ENCODE results near the gene SOX12.

The SOX12 gene

DNA sequence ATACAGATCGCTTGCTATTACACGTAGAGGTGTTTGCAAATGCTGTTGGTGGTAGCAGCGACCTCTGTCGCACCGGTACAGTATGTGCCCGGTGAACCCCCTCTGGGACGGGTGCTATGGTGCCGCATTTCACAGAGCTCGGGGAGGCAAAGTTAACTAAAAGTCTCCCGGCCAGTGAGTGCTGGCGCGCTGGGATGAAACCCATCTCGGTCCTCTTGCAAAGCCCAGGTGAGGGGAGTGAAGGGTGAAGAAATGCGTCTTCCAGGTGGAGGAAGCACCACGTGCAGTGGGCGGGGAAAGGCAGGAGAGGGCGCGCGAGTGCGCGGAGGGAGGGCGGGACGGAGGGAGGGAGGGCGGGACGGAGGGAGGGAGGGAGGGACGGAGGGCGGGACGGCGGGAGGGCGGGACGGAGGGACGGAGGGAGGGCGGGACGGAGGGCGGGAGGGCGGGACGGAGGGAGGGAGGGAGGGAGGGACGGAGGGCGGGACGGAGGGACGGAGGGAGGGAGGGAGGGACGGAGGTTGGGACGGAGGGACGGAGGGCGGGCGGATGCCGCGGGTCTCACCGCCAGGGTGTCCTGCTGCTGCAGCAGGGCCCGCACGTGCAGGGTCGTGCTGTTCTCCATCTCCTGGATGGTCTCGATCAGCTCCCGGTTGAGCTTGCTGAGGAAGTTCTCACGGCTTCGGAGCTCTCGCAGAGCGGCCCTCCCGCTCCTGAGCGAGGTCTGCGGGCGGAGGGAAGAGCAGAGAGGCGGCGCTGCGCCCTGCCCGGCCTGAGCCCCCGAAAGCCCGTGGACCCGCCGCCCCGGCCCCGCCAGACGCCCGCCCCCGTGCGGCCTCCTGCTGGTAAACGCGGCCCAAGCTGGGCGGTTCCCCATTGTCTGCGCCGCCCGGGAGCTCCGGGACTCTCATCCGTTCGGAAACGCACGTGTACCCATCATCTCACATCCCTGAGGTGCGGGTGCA, 46.5 kb upstream of the SOX12 start:
- no peak overlapping the region for H3K4me3 ChIP-seq (ENCODE audit: low read depth, low read length)
- H3K27ac ChIP-seq: no peak overlapping the region
- H3K27me3 ChIP-seq (ENCODE audit: insufficient read depth, low read depth, severe bottlenecking): no peaks in the 10 kb centered on the region
- H3K9me3 ChIP-seq (ENCODE audit: severe bottlenecking): no peaks in the 10 kb centered on the region
- no peak for DNase-seq
- H3K36me3 ChIP-seq: peaks cover 63% of the 10 kb centered on the region
- TF ChIP-seq, protein P1, sequence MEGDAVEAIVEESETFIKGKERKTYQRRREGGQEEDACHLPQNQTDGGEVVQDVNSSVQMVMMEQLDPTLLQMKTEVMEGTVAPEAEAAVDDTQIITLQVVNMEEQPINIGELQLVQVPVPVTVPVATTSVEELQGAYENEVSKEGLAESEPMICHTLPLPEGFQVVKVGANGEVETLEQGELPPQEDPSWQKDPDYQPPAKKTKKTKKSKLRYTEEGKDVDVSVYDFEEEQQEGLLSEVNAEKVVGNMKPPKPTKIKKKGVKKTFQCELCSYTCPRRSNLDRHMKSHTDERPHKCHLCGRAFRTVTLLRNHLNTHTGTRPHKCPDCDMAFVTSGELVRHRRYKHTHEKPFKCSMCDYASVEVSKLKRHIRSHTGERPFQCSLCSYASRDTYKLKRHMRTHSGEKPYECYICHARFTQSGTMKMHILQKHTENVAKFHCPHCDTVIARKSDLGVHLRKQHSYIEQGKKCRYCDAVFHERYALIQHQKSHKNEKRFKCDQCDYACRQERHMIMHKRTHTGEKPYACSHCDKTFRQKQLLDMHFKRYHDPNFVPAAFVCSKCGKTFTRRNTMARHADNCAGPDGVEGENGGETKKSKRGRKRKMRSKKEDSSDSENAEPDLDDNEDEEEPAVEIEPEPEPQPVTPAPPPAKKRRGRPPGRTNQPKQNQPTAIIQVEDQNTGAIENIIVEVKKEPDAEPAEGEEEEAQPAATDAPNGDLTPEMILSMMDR (IDR thresholded peaks at IDR 0.05; ENCODE audit: low read depth, low read length): no peak

DNA sequence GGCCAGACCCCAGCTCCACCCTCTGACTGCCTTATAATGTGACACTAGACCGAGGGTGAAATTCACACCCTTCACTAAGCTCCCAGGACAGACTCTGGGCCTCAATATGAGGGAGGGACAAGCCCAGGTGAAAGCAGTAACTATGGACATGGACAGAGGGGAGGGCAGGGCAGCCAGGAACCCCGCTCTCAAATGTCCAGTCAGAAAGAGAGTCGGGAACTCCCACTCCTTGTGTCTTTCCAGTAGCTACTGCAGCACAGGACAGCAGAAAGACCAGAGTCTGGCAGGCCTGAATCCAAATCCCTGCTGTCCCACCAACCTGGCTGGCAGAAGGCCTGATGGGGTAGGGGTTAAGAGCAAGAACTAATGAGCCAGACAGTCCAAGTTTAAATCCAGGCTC, 41.2 kb upstream of the SOX12 start:
- Histone ChIP-seq H3K27ac (no peak overlapping the region), H3K9me3 (ENCODE audit: severe bottlenecking) (no peaks in the 10 kb centered on the region), H3K27me3 (ENCODE audit: insufficient read depth, low read depth, severe bottlenecking) (no peaks in the 10 kb centered on the region), H3K36me3 (peaks cover 42% of the 10 kb centered on the region), H3K4me3 (ENCODE audit: low read depth, low read length) (no peak overlapping the region)
- DNase-seq: no peak
- TF ChIP-seq, protein P1 (IDR thresholded peaks at IDR 0.05; ENCODE audit: low read depth, low read length): no peak

- TF ChIP-seq, protein P1 (IDR thresholded peaks at IDR 0.05; ENCODE audit: low read depth, low read length): no peak
Observed at GRCh38 chr20:286508-286907, 38.8 kb upstream of the SOX12 start.

GRCh38 chr20:288956-289692, 36.2 kb upstream of the SOX12 start:
- Histone ChIP-seq H3K27ac (no peak overlapping the region), H3K4me3 (ENCODE audit: low read depth, low read length) (no peak overlapping the region; the same call in 1 of the 2 replicates), H3K36me3 (peaks cover 15% of the 10 kb centered on the region), H3K9me3 (ENCODE audit: severe bottlenecking) (no peaks in the 10 kb centered on the region), H3K27me3 (ENCODE audit: insufficient read depth, low read depth, severe bottlenecking) (no peaks in the 10 kb centered on the region)
- no peak for DNase-seq
- TF ChIP-seq, protein P1 (IDR thresholded peaks at IDR 0.05; ENCODE audit: low read depth, low read length): no peak

More at GRCh38 chr20:286508-286907, 38.8 kb upstream of the SOX12 start:
- H3K36me3 ChIP-seq: peaks cover 32% of the 10 kb centered on the region
- no peaks in the 10 kb centered on the region for H3K27me3 ChIP-seq (ENCODE audit: insufficient read depth, low read depth, severe bottlenecking)
- H3K4me3 ChIP-seq (ENCODE audit: low read depth, low read length): no peak overlapping the region
- H3K9me3 ChIP-seq (ENCODE audit: severe bottlenecking): no peaks in the 10 kb centered on the region
- no peak for DNase-seq
- H3K27ac ChIP-seq: no peak overlapping the region

- TF ChIP-seq, protein P1 (IDR thresholded peaks at IDR 0.05; ENCODE audit: low read depth, low read length): no peak
- H3K4me3 ChIP-seq (ENCODE audit: low read depth, low read length): peak overlapping the region; percentile 98
- no peak for DNase-seq
- peaks cover 15% of the 10 kb centered on the region for H3K36me3 ChIP-seq
- peak overlapping the region; percentile 85 for H3K27ac ChIP-seq
- H3K27me3 ChIP-seq (ENCODE audit: insufficient read depth, low read depth, severe bottlenecking): no peaks in the 10 kb centered on the region
- H3K9me3 ChIP-seq (ENCODE audit: severe bottlenecking): no peaks in the 10 kb centered on the region
Observed at GRCh38 chr20:289693-290083, 35.7 kb upstream of the SOX12 start.

Measured in WERI-Rb-1 (cell line).